A673 (cell line): ENCODE results near the gene ABHD10. TPM values are rescaled to one million over a fixed set of nuclear protein-coding genes. Genes with fewer than 3 reads are reported as not detected.

Experiments used
- BruUV-seq: library from RNA; stranded (reverse); fragments of 400-500 nt; replicated peaks from 2 replicates; lab custom pipeline; 2021; lab: Mats Ljungman, UMichigan
- CTCF ChIA-PET: fragments of 300-600 bp; sonication (Branson Sonifier 250); formaldehyde crosslinking; loops from one replicate; lab custom pipeline; 2022; ENCODE audit warnings: antibody characterized with exemption; lab: Charles Lee
- POLR2A ChIA-PET: fragments of 300-600 bp; sonication (Branson Sonifier 250); formaldehyde crosslinking; loops from one replicate; lab custom pipeline; 2022; ENCODE audit warnings: antibody characterized with exemption; ENCODE audit not compliant: low non-redundant PET; lab: Charles Lee
- DNase-seq: peaks from one replicate; pipeline ENCODE4 v3.0.0-alpha.2; 2015; ENCODE audit warnings: low spot score
- H3K27ac ChIP-seq: fragments of 200-600 bp; sonication (generic); 2 replicates; pipeline ENCODE4 v1.5.1; 2016; ENCODE audit warnings: mixed run types, low read depth, mild to moderate bottlenecking, mixed read lengths, antibody characterized with exemption, low read length; ENCODE audit not compliant: poor library complexity, severe bottlenecking
- H3K27me3 ChIP-seq: fragments of 200-600 bp; sonication (generic); replicated peaks from 2 replicates; pipeline ENCODE4 v1.6.1; 2017; ENCODE audit warnings: mixed run types, low read depth, mild to moderate bottlenecking, mixed read lengths, antibody characterized with exemption, low read length; ENCODE audit not compliant: insufficient read depth, poor library complexity
- H3K36me3 ChIP-seq: fragments of 200-600 bp; sonication (generic); 2 replicates; pipeline ENCODE4 v1.6.1; 2016; ENCODE audit warnings: mixed run types, mild to moderate bottlenecking, mixed read lengths, antibody characterized with exemption, low read length; ENCODE audit not compliant: insufficient read depth, poor library complexity, severe bottlenecking
- H3K4me1 ChIP-seq: fragments of 200-600 bp; sonication (generic); 2 replicates; pipeline ENCODE4 v1.6.1; 2017; ENCODE audit warnings: mixed run types, mild to moderate bottlenecking, mixed read lengths, antibody characterized with exemption, low read length; ENCODE audit not compliant: insufficient read depth, poor library complexity, severe bottlenecking
- H3K4me3 ChIP-seq: fragments of 200-600 bp; sonication (generic); 2 replicates; pipeline ENCODE4 v1.5.1; 2016; ENCODE audit warnings: low read depth, mixed run types, mild to moderate bottlenecking, mixed read lengths, low read length; ENCODE audit not compliant: poor library complexity, severe bottlenecking
- H3K9me3 ChIP-seq: fragments of 200-600 bp; sonication (generic); 2 replicates; pipeline ENCODE4 v1.6.1; 2016; ENCODE audit warnings: mixed run types, low read depth, mild to moderate bottlenecking, mixed read lengths, antibody characterized with exemption, low read length; ENCODE audit not compliant: poor library complexity, severe bottlenecking
- EZH2 ChIP-seq: fragments of 200-600 bp; sonication (generic); IDR thresholded peaks from 2 replicates; pipeline ENCODE4 v1.6.1; 2017; ENCODE audit warnings: borderline replicate concordance, low read depth, mild to moderate bottlenecking, mixed read lengths, antibody characterized with exemption, low read length; ENCODE audit not compliant: poor library complexity, severe bottlenecking
- intact Hi-C: fragments of 100-400 bp; cut with micrococcal nuclease; formaldehyde crosslinking; loops from one replicate; pipeline ENCODE4 v1.10.0; 2022; ENCODE audit not compliant: unreplicated experiment
- total RNA-seq: library from RNA; stranded (reverse); gene quantifications from 2 replicates; pipeline ENCODE4 v1.2.3, GENCODE V29; 2021
- TF ChIP-seq, protein P1 (sequence below): fragments of 300-800, 200-600 bp; sonication (generic); conservative IDR thresholded peaks from 2 replicates; pipeline ENCODE4 v1.5.1; 2017; ENCODE audit warnings: low read depth, mild to moderate bottlenecking, antibody characterized with exemption, low read length, moderate library complexity, mixed read lengths

The ABHD10 gene
- total RNA-seq, 1 experiment from 2014 or later = 40.7 TPM

DNA sequence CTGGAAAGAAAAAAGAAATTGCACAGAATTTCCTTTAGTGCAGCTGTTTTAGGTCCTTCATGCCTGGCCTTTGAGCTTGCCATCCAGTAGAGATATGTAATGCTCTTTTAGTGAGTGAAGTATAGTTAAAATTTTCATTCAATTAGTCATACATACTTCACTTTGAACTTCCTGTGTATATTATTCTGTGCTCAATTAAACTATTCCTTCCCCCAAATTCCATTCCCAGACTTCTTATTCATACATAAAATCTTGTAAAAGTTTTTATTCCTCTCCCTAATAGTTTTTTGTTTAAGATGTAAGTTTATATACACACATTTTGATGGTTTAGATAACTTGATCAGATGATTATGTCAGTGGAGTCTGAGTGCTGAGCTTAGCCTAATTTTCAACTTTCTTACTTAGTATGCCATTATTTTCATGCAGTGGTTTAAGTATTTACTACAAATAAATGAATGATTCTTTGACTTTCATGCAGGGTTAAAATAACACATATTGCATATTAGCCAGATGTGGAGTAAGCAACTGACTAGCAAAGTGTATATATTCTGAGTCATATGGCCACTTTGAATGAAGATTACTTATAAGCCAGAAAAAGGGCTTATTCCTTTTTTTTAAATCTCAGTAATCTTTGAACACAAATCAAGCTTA is 42.5 kb upstream of the ABHD10 start:
- intact Hi-C loops = no loop called here
- H3K36me3 ChIP-seq = no peaks in the 10 kb centered on the region

DNA sequence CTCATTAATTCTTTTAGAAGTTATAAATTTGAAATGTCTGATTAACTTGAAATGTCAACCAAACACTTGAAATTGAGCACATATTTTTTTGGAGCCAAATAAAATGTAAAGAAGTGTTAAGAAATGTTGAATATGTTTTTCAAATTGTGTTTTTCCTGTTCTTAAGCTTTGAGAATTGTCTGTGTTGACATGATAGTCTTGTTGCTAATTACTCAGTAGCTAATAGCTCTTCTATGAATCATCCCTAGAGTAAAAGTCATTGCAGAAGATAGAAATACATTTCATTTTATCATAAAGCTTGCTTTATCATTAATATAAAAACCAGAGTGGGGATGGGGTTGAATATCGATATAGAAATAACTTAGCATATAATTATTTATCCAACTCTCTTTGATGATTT is 41.9 kb upstream of the ABHD10 start:
- Histone ChIP-seq H3K9me3 (no peaks in the 10 kb centered on the region), H3K4me1 (peaks cover 17% of the 10 kb centered on the region), H3K4me3 (no peak overlapping the region), H3K27ac (no peak overlapping the region), H3K36me3 (no peaks in the 10 kb centered on the region), H3K27me3 (no peaks in the 10 kb centered on the region)
- intact Hi-C loops = no loop called here
- TF ChIP-seq, protein P1, sequence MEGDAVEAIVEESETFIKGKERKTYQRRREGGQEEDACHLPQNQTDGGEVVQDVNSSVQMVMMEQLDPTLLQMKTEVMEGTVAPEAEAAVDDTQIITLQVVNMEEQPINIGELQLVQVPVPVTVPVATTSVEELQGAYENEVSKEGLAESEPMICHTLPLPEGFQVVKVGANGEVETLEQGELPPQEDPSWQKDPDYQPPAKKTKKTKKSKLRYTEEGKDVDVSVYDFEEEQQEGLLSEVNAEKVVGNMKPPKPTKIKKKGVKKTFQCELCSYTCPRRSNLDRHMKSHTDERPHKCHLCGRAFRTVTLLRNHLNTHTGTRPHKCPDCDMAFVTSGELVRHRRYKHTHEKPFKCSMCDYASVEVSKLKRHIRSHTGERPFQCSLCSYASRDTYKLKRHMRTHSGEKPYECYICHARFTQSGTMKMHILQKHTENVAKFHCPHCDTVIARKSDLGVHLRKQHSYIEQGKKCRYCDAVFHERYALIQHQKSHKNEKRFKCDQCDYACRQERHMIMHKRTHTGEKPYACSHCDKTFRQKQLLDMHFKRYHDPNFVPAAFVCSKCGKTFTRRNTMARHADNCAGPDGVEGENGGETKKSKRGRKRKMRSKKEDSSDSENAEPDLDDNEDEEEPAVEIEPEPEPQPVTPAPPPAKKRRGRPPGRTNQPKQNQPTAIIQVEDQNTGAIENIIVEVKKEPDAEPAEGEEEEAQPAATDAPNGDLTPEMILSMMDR = no peak
- TF ChIP-seq EZH2 = no peak
- POLR2A ChIA-PET = interaction anchor here (0.8 kb wide), 1 partner anchor 21 kb away, joined by 4 read pairs; no protein-coding TSS in a partner anchor
- CTCF ChIA-PET = interaction anchor here (1.3 kb wide), 1 partner anchor 42 kb away, joined by 9 read pairs; no protein-coding TSS in a partner anchor
- no peak for DNase-seq
- BruUV-seq = no TSS peak

More for the DNA sequence above, 42.5 kb upstream of the ABHD10 start:
- TF ChIP-seq, protein P1 = no peak
- no peak for TF ChIP-seq EZH2
- POLR2A ChIA-PET = interaction anchor here (0.8 kb wide), 1 partner anchor 20 kb away, joined by 4 read pairs; no protein-coding TSS in a partner anchor
- peak; percentile 74 for DNase-seq
- no peak overlapping the region for H3K27ac ChIP-seq
- H3K4me1 ChIP-seq = peaks cover 17% of the 10 kb centered on the region
- CTCF ChIA-PET = interaction anchor here (1.3 kb wide), 1 partner anchor 41 kb away, joined by 9 read pairs; no protein-coding TSS in a partner anchor
- H3K27me3 ChIP-seq = no peaks in the 10 kb centered on the region
- no peak overlapping the region for H3K4me3 ChIP-seq
- H3K9me3 ChIP-seq = no peaks in the 10 kb centered on the region
- no TSS peak for BruUV-seq

DNA sequence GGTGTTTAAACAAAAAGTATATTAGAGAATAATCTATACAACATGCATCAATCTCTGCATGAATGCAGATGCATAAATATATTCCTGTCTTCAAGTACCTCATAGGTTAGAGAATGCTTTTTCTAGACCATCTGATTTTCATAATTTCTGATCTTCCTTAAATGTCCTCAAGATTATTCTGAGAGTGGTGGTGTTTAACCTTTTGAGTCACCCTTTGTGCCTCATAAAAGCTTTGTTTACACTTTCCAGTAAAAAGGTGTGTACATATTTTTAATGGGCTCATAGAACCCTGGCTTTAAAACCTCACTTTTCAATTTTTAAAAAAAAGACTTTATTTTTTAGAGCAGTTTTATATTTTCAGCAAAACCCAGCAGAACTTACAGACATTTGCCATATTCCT is 41.0 kb upstream of the ABHD10 start:
- TF ChIP-seq, protein P1 = no peak
- no peak for TF ChIP-seq EZH2
- no peak overlapping the region for H3K4me3 ChIP-seq
- POLR2A ChIA-PET = no interaction called here
- CTCF ChIA-PET = no interaction called here
- no peak overlapping the region for H3K27ac ChIP-seq
- H3K27me3 ChIP-seq = no peaks in the 10 kb centered on the region
- H3K36me3 ChIP-seq = no peaks in the 10 kb centered on the region
- no TSS peak for BruUV-seq
- intact Hi-C loops = no loop called here
- peaks cover 17% of the 10 kb centered on the region for H3K4me1 ChIP-seq
- no peak for DNase-seq
- no peaks in the 10 kb centered on the region for H3K9me3 ChIP-seq
